ENCODE measurements around the gene TMEM202.
"Not testable (repeated sequence)": the region's sequence is repeated elsewhere in the genome, so short reads cannot be mapped to it uniquely, and the experiment has no call there.

TMEM202 gene

DNA sequence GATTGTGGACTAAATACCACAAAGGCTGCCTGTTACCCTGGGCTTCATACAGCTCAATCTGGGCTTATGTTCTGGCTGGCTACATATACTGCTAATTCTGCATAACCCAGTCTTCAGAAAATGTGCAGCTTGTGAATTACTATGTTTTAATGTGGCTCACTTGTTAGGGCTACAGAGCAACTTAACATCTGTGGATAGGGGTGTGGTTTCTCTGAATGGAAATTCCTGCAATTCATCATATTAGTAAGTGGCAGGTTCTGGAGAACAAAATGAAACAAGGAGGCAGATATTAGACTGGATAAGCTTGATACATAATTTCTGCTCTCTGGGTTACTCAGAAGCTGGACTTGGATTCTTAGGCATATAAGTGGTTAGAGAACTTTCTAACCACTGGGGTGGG lies 6.7 kb downstream of the TMEM202 start:
- DNase-seq: no peak

DNA sequence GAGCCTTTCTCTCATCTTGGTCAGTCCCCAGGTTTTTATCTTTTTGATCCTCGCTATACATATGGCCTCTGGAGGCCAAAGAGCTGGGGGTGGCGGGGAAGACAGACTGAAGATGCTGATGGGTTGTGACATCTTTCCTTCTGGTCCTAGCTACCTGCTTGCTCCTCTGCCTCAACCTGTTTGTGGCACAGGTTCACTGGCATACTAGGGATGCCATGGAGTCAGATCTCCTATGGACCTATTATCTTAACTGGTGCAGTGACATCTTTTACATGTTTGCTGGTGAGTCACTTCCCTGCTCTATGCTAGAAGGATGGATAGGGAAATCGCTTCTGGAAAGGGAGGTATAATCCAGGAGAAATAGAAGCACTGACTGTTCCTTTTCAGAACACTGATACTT lies 8.8 kb downstream of the TMEM202 start:
- no peak for DNase-seq

DNA sequence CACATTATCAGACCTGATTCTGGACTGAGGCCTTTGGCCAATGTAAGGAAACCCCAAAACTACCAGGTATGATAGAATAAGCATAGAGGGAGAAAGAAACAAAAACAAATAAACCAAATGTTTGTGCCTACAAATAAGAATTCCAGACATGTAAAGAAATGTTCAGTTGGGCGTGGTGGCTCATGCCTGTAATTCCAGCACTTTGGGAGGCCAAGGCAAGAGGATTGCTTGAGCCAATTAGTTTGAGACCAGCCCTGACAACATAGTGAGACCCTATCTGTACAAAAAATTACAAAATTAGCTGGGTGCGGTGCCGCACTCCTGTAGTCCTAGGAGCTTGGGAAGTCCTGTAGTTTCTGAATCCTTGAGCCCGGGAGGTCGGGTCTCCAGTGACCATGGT lies 13.0 kb downstream of the TMEM202 start:
- no peak for DNase-seq

DNA sequence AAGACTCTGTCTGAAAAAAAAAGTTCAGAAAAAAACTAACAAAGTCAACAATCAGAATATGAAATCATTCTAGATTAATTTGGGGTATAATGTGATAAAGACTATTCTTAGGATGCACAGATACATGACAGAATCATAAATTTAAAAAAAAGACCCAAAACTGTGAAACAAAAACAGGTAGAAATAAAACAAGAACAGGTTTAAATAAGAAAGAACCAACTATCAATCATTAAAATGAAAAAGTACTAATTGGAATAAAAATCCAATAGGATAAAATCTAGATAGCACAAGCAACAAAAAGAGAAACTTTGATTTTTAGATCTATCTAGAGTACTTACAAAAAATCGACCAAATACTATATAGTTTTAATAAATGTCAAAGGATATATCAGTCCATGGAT lies 13.4 kb downstream of the TMEM202 start:
- DNase-seq: no peak

DNA sequence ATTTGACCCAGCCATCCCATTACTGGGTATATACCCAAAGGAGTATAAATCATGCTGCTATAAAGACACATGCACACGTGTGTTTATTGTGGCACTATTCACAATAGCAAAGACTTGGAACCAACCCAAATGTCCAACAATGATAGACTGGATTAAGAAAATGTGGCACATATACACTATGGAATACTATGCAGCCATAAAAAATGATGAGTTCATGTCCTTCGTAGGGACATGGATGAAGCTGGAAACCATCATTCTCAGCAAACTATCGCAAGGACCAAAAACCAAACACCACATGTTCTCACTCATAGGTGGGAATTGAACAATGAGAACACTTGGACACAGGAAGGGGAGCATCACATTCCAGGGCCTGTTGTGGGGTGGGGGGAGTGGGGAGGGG lies 15.2 kb downstream of the TMEM202 start:
- DNase-seq: not testable (repeated sequence)

DNA sequence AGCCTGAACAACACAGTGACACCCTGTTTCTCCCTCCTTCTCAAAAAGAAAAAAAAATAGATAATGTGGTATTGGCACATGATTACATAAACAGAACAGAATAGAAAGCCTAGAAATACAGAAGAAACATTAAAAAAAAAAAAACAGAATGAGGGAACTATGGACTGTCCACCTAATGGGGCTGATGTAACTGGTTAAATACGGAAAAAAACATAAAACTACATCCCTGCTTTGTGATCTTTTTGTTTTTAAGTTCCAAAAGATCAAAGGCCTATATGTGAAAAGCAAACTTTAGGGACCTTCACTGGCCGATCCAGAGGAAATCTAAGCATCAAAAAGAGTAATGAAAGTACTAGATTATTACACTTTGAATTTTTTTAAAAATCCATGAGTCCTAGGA lies 17.2 kb downstream of the TMEM202 start:
- no peak for DNase-seq

DNA sequence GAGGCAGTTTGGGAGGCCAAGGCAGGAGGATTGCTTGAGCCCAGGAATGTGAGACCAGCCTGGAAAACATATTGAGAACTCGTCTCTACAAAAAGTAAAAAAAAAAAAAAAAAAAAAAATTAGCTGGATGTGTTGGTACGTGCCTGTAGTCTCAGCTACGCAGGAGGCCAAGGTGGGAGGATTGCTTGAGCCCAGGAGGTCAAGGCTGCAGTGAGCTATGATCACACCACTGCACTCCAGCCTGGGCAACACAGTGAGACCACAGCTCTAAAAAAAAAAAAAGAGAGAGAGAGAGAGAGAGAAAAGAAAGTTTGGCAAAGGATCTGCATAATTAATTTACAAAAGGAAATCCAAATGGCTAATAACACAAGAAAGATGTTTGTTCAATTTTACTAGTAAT lies 21.7 kb downstream of the TMEM202 start:
- not testable (repeated sequence) for DNase-seq

DNA sequence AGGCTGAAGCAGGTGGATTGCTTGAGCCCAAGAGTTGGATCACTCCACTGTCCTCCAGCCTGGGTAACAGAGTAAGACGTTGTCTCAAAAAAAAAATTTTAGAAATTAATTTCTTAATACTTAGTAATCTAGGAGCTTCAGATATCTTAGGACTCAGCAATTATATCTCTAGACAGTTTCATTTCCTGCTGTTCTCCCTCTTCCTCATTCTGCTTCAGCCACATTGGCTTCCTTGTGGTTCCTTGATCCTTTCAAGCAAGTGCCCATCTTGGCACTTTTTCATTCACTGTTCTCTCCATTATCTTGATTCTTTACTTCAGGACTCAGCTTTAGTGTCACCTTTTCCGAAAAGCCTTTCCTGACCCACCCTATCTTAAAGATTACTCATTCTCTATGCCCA lies 22.5 kb downstream of the TMEM202 start:
- no peak for DNase-seq

DNA sequence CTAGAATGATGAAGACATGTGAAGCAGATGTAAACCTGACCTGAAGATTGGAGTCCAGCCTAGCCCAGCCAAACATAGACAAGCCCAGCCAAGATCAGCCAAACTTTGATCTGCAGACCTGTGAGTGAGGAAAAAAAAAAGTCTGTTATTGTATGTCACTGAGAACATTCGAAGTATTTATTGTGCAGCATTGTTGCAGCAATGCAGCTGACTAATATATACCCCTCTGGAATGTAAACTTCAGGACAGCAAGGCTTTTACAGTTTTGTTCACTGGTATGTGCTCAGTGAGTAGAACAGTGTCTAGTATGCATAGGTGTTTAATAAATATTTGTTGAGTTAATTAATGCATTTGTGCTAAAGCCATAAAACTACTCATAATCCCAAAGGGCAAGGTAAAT lies 23.4 kb downstream of the TMEM202 start:
- no peak for DNase-seq

DNA sequence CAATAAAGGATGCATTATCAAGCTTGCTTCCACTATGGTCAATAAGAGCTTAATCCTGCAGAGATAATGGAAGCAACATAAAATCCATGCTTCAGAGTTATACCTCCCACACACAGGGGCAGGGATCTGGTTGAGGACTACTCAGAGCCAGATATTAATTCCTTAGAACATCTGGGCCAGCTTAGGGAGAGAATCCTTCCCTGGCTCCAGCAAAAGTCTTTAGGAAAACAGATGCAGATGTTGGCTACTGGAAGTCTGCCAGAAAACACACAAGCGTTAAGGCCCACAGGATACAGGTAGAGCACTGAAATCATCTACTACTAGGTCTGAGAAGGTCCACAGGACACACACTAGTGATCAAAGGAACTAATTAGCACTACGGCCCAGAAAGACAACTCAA lies 25.2 kb downstream of the TMEM202 start:
- no peak for DNase-seq

DNA sequence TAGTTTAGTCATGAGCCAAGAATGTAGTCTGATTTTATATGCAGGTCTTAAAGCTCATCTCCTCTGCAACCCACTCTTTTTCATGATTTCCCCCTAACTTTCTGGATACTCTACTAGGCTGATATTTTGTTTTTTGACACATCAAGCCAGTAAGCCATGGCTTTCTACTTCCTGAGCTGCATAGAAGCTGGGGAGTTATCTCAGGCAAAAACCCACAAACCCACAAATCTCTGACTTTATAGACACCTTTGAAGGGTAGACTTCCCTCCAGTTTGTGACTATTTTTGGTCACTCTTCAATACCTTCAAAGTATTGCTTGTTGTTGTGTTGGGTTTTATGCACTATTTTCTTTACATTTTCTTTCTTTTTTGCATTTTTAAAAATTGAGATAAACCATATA lies 28.6 kb downstream of the TMEM202 start:
- DNase-seq: no peak

DNA sequence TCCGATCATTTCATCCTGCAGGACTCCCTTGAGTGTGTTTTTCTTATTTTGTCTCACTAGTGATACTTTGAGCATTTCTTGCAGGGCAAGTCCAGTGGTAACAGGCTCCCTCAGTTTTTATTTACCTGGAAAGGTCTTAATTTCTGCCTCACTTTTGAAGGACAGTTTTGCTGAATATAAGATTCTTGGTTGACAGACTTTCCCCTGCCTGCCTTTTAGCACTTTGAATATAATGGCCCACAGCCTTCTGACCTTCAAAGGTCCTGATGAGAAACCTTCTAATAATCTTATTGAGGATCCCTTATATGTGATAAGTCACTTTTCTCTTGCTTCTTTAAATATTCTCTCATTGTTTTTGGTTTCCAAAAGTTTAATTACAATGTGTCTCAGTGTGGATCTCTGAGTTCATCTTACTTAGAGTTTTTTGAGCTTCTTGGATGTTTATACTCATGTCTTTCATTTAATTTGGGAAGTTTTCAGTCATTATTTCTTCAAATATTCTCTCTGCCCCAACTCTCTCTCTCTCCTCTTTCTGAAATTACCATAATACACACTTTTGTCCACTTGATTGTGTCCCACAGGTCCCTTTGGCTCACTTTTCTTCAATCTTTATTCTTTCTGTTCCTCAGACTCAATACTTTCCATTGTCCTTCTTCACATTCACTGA lies 39.7 kb downstream of the TMEM202 start:
- DNase-seq: no peak

DNA sequence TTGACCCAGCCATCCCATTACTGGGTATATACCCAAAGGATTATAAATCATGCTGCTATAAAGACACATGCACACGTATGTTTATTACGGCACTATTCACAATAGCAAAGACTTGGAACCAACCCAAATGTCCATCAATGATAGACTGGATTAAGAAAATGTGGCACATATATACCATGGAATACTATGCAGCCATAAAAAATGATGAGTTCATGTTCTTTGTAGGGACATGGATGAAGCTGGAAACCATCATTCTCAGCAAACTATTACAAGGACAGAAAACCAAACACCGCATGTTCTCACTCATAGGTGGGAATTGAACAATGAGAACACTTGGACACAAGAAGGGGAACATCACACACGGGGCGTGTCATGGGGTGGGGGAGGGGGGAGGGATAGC lies 44.7 kb downstream of the TMEM202 start:
- DNase-seq: not testable (repeated sequence)

DNA sequence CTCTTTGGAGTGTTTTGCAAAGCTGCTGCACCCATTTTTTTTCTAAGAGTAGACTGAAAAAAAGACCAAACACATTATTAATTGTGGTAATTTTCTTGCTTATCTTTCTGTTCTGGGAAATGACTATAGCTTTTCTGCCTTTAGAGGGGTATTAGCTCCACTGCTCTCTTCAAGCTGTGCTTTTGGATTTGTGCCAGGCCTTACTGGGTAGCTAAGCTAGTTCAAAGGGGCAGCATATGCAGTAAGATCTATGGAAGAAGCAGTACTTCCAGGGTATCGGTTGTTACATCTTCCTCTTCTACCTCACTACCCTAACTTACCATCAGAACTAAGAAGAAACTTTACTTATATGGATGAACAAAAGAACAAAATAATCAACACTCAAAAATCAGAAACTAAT lies 47.3 kb downstream of the TMEM202 start:
- no peak for DNase-seq

DNA sequence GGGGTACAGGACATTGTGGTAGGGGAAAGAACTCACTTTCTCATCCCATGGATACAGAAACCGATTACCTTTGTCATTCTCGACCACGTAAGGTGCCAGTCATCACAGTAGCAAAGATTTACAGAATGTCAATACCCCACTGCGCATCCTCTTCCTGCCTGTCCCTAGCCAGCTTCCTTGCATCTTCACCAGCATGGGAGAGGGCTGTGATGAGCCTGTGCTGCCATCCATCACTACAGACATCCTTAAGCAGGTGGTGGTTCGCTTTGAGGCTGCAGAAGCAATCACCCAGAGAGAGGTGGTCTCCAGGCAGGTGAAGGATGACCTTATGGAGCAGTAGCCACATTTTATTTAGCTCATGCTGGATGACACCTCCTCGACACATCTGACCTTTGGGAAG lies 52.7 kb downstream of the TMEM202 start:
- no peak for DNase-seq

DNA sequence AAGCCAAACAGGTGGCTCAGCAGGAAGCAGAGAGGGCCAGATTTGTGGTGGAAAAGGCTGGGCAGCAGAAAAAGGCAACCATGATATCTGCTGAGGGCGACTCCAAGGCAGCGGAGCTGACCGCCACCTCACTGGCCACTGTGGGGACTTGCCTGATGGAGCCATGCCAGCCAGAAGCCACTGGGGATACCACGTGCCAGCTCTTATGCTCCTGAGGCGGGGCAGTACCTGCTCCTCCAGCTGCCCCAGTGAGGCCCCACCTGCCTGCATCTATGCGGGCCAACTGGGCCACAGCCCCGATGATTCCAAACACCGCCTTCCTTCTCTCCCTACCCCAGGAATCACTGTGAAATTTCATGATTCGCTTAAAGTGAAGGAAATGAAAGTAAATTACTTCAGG lies 53.1 kb downstream of the TMEM202 start:
- DNase-seq: no peak

DNA sequence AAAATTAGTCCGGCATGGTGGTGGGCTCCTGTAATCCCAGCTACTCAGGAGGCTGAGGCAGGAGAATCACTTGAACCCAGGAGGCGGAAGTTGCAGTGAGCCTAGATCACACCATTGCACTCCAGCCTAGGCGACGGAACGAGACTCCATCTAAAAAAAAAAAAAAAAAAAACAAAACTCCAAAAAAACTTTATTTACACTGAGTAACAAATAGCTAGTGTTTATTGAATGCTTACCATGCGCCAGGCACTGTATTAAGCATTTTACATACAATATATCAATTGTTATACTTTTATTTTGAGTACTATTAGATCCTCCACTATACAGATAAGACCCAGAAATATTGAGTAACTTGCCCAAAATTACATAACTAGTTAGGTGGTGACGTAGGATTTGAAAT lies 58.6 kb downstream of the TMEM202 start:
- no peak for DNase-seq
